SK-N-SH (cell line): ENCODE measurements around the gene RFT1. TPM values are rescaled to one million over a fixed set of nuclear protein-coding genes. Genes with fewer than 3 reads are reported as not detected.

ENCODE experiments used
- CTCF ChIA-PET: fragments of 300-600, 350-600 bp; formaldehyde crosslinking; extraction: SDS; loops from one replicate; lab custom pipeline; 2021; lab: Yijun Ruan, JAX
- POLR2A ChIA-PET: fragments of 350-600 bp; sonication (Branson Sonifier 250); formaldehyde crosslinking; extraction: SDS; loops from one replicate; lab custom pipeline; 2020; ENCODE audit warnings: antibody characterized with exemption, inconsistent platforms; lab: Yijun Ruan, JAX
- DNase-seq: peaks from one replicate; pipeline ENCODE4 v3.0.0; 2012
- H2AFZ ChIP-seq: fragments of 200-600 bp; sonication (generic); 2 replicates; pipeline ENCODE4 v1.8.1; 2016; ENCODE audit warnings: antibody characterized with exemption, mild to moderate bottlenecking, low read depth
- H3F3A ChIP-seq: fragments of 200-600 bp; sonication (generic); replicated peaks from 2 replicates; pipeline ENCODE3; 2016; ENCODE audit warnings: antibody characterized with exemption, mild to moderate bottlenecking; ENCODE audit not compliant: insufficient read depth
- H3K27ac ChIP-seq, 2 experiments: fragments of 200-500 bp in 1 of 2; fragments of 200-600 bp in 1 of 2; sonication (Bioruptor generic) in 1 of 2; sonication (generic), shearing (Covaris generic) in 1 of 2; 2 replicates each; pipeline versions ENCODE4 v1.5.1 to v1.6.1; 2014 to 2016; ENCODE audit warnings: low read depth in 2 of 2, inconsistent platforms in 1 of 2, low read length in 1 of 2, mild to moderate bottlenecking in 1 of 2, mixed read lengths in 1 of 2
- H3K27me3 ChIP-seq: fragments of 200-600 bp; sonication (generic), shearing (Covaris generic); 2 replicates; pipeline ENCODE4 v1.6.1; 2016; ENCODE audit warnings: mixed run types; ENCODE audit not compliant: insufficient read depth
- H3K36me3 ChIP-seq, 2 experiments: fragments of 200-500 bp in 1 of 2; fragments of 200-600 bp in 1 of 2; sonication (Bioruptor generic) in 1 of 2; sonication (generic) in 1 of 2; replicated peaks in 1 of 2; 2 replicates each; pipeline versions ENCODE3 to v1.5.1; 2014 to 2016; ENCODE audit warnings: low read length in 1 of 2, mild to moderate bottlenecking in 1 of 2; ENCODE audit not compliant: insufficient read depth in 2 of 2, control insufficient read depth in 1 of 2
- H3K4me1 ChIP-seq, 2 experiments: fragments of 200-500 bp in 1 of 2; fragments of 200-600 bp in 1 of 2; sonication (Bioruptor generic) in 1 of 2; sonication (generic), shearing (Covaris generic) in 1 of 2; 2 replicates each; pipeline versions ENCODE4 v1.5.1 to v1.6.1; 2014 to 2016; ENCODE audit warnings: low read depth in 1 of 2, low read length in 1 of 2, mixed run types in 1 of 2; ENCODE audit not compliant: insufficient read depth in 2 of 2, control insufficient read depth in 1 of 2
- H3K4me2 ChIP-seq: fragments of 200-600 bp; sonication (generic), shearing (Covaris generic); 2 replicates; pipeline ENCODE4 v1.6.1; 2017; ENCODE audit warnings: mixed run types
- H3K4me3 ChIP-seq, 2 experiments: fragments of 200-500 bp in 1 of 2; fragments of 200-600 bp in 1 of 2; sonication (Bioruptor generic) in 1 of 2; sonication (generic), shearing (Covaris generic) in 1 of 2; 2 replicates each; pipeline versions ENCODE4 v1.5.1 to v1.8.1; 2014 to 2016; ENCODE audit warnings: low read depth in 2 of 2, inconsistent platforms in 1 of 2, low read length in 1 of 2, mild to moderate bottlenecking in 1 of 2, mixed read lengths in 1 of 2, moderate library complexity in 1 of 2
- H3K79me2 ChIP-seq: fragments of 200-600 bp; sonication (generic); 2 replicates; pipeline ENCODE4 v1.8.1; 2017; ENCODE audit warnings: mild to moderate bottlenecking; ENCODE audit not compliant: insufficient read depth
- H3K9ac ChIP-seq: fragments of 200-600 bp; sonication (generic); 2 replicates; pipeline ENCODE4 v1.6.1; 2017; ENCODE audit warnings: mixed run types
- H3K9me2 ChIP-seq: fragments of 200-600 bp; sonication (generic); 2 replicates; pipeline ENCODE4 v1.6.1; 2017; ENCODE audit warnings: mixed run types
- H3K9me3 ChIP-seq: fragments of 200-600 bp; sonication (generic); 2 replicates; pipeline ENCODE4 v1.6.1; 2017; ENCODE audit warnings: mixed run types, mild to moderate bottlenecking, moderate library complexity
- H4K20me1 ChIP-seq: fragments of 200-600 bp; sonication (generic); 2 replicates; pipeline ENCODE4 v1.6.1; 2017; ENCODE audit warnings: mild to moderate bottlenecking, mixed run types; ENCODE audit not compliant: insufficient read depth
- CHD2 ChIP-seq: fragments of 150-350 bp; IDR thresholded peaks from 2 replicates; pipeline ENCODE4 v1.6.1; 2018; ENCODE audit warnings: low read length; ENCODE audit not compliant: partially characterized antibody
- ELF1 ChIP-seq: IDR thresholded peaks from 2 replicates; pipeline ENCODE4 v1.4.0; 2012
- EP300 ChIP-seq, 2 experiments: IDR thresholded peaks; 2 replicates each; pipeline versions ENCODE4 v1.4.0 to v1.6.1; 2012; ENCODE audit warnings: borderline replicate concordance in 1 of 2, low read depth in 1 of 2, low read length in 1 of 2
- FOXM1 ChIP-seq: IDR thresholded peaks from 2 replicates; pipeline ENCODE4 v1.4.0; 2012; ENCODE audit warnings: low read depth, mild to moderate bottlenecking
- GABPA ChIP-seq: IDR thresholded peaks from 2 replicates; pipeline ENCODE4 v1.4.0; 2012; ENCODE audit warnings: low read depth, mild to moderate bottlenecking
- GATA2 ChIP-seq: sonication (generic); formaldehyde crosslinking; IDR thresholded peaks from 2 replicates; pipeline ENCODE4 v1.5.0; 2020; ENCODE audit warnings: mild to moderate bottlenecking, missing genetic modification reagents
- IRF3 ChIP-seq: fragments of 150-350 bp; IDR thresholded peaks from 2 replicates; pipeline ENCODE4 v1.6.1; 2016; ENCODE audit warnings: mild to moderate bottlenecking, low read depth, low read length
- MXI1 ChIP-seq: IDR thresholded peaks from 2 replicates; pipeline ENCODE4 v1.6.1; 2012; ENCODE audit warnings: mild to moderate bottlenecking, low read depth, low read length, improper control_type of control experiment
- NFIC ChIP-seq: IDR thresholded peaks from 2 replicates; pipeline ENCODE4 v1.4.0; 2012; ENCODE audit warnings: borderline replicate concordance
- NRF1 ChIP-seq: IDR thresholded peaks from 2 replicates; pipeline ENCODE4 v1.6.1; 2012; ENCODE audit warnings: low read depth, mild to moderate bottlenecking, low read length
- POLR2AphosphoS5 ChIP-seq: IDR thresholded peaks from 2 replicates; pipeline ENCODE4 v1.6.1; 2012; ENCODE audit warnings: low read depth, low read length
- RCOR1 ChIP-seq: fragments of 150-350 bp; IDR thresholded peaks from 2 replicates; pipeline ENCODE4 v1.6.1; 2017; ENCODE audit warnings: antibody characterized with exemption, low read length
- RFX5 ChIP-seq: IDR thresholded peaks from 2 replicates; pipeline ENCODE4 v1.6.1; 2012; ENCODE audit warnings: mild to moderate bottlenecking, improper control_type of control experiment, low read length
- TAF1 ChIP-seq: IDR thresholded peaks from 2 replicates; pipeline ENCODE4 v1.6.1; 2012; ENCODE audit warnings: low read depth, mild to moderate bottlenecking, low read length, moderate library complexity, borderline replicate concordance
- TEAD4 ChIP-seq: IDR thresholded peaks from 2 replicates; pipeline ENCODE4 v1.4.0; 2012; ENCODE audit warnings: mild to moderate bottlenecking, borderline replicate concordance; ENCODE audit not compliant: insufficient read depth
- USF1 ChIP-seq: IDR thresholded peaks from 2 replicates; pipeline ENCODE4 v1.4.0; 2012; ENCODE audit warnings: low read depth, borderline replicate concordance
- YY1 ChIP-seq: IDR thresholded peaks from 2 replicates; pipeline ENCODE4 v1.4.0; 2012; ENCODE audit warnings: low read depth, mild to moderate bottlenecking
- WGBS: methylation state at CpG from one replicate; pipeline ENCODE4 v1.1.6; 2017; ENCODE audit warnings: low lambda C conversion rate; 5-methylcytosine and 5-hydroxymethylcytosine counted together
- polyA plus RNA-seq, 3 experiments: library from polyadenylated mRNA; depleted of rRNA; stranded (reverse); fragments of >200 nt; gene quantifications; 2 replicates each; pipeline ENCODE4 v1.2.3, GENCODE V29; 2012
- TF ChIP-seq, protein P1 (sequence below): fragments of 150-350 bp; IDR thresholded peaks from 2 replicates; pipeline ENCODE4 v1.6.1; 2017; ENCODE audit warnings: antibody characterized with exemption, low read length, low read depth, borderline replicate concordance

The RFT1 gene
- polyA plus RNA-seq, 1 of the 3 experiments (the other 2 are of a cell fraction), result 13.8 TPM

DNA sequence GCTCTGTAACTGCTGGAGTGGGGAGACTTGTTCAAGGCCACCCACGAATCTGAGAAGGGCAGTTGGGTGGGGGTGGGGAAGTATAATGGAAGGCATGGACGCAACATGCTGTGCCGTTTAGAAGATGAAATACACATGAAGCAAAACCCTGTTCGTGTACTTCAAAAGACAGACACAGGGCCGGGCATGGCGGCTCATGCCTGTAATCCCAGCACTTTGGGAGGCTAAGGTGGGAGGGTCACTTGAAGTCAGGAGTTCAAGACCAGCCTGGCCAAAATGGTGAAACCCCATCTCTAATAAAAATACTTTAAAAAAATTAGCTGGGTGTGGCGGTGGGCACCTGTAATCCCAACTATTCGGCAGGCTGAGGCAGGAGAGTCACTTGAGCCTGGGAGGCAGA, 47.5 kb downstream of the RFT1 start:
- WGBS, result 78% methylated on average over 8 of the region's 8 CpGs
- no peak overlapping the region for H3K4me2 ChIP-seq

GRCh38 chr3:53081318-53081717, 48.9 kb downstream of the RFT1 start:
- POLR2A ChIA-PET, result no interaction called here
- no peaks in the 10 kb centered on the region for H4K20me1 ChIP-seq
- H3K79me2 ChIP-seq, result no peaks in the 10 kb centered on the region
- CTCF ChIA-PET, result interaction anchor here (0.9 to 2.5 kb wide), 3 partner anchors 9 to 146 kb away, joined by 3 to 5 read pairs (median 3); no protein-coding TSS in a partner anchor
- no peak overlapping the region for H3K4me3 ChIP-seq
- no peak for DNase-seq
- H3K4me1 ChIP-seq, result peaks cover 0 to 18% of the 10 kb centered on the region in 2 experiments; a peak in 1 of 4 replicates
- H3K27me3 ChIP-seq, result no peaks in the 10 kb centered on the region
- H3K9ac ChIP-seq, result no peak overlapping the region
- H3K4me2 ChIP-seq, result no peak overlapping the region
- no peaks in the 10 kb centered on the region for H3K9me3 ChIP-seq
- TF ChIP-seq IRF3, result no peak
- TF ChIP-seq NFIC, result no peak
- TF ChIP-seq, all 33 proteins: peak for 0
- H3F3A ChIP-seq, result no peaks in the 10 kb centered on the region
- no peaks in the 10 kb centered on the region for H3K9me2 ChIP-seq
- no peak overlapping the region for H3K27ac ChIP-seq
- no peaks in the 10 kb centered on the region for H3K36me3 ChIP-seq
- no peak overlapping the region for H2AFZ ChIP-seq
- WGBS, result 100% methylated on average over 5 of the region's 5 CpGs

More for the DNA sequence above, 47.5 kb downstream of the RFT1 start:
- no peaks in the 10 kb centered on the region for H3K9me3 ChIP-seq
- DNase-seq, result no peak
- H3K9me2 ChIP-seq, result no peaks in the 10 kb centered on the region
- no peak overlapping the region for H2AFZ ChIP-seq
- no peaks in the 10 kb centered on the region for H4K20me1 ChIP-seq
- H3K9ac ChIP-seq, result no peak overlapping the region
- CTCF ChIA-PET, result interaction anchor here (1.3 kb wide), 1 partner anchor 175 kb away, joined by 3 read pairs; no protein-coding TSS in a partner anchor
- H3K4me1 ChIP-seq, result peaks cover 0 to 18% of the 10 kb centered on the region in 2 experiments; a peak in 1 of 4 replicates
- POLR2A ChIA-PET, result no interaction called here
- TF ChIP-seq GABPA, result no peak
- no peak for TF ChIP-seq POLR2AphosphoS5
- no peak for TF ChIP-seq TEAD4
- TF ChIP-seq, protein P1, sequence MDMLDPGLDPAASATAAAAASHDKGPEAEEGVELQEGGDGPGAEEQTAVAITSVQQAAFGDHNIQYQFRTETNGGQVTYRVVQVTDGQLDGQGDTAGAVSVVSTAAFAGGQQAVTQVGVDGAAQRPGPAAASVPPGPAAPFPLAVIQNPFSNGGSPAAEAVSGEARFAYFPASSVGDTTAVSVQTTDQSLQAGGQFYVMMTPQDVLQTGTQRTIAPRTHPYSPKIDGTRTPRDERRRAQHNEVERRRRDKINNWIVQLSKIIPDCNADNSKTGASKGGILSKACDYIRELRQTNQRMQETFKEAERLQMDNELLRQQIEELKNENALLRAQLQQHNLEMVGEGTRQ, result no peak
- TF ChIP-seq EP300 (IDR thresholded peaks at IDR 0.05; ENCODE audit: borderline replicate concordance in 1 of 2, low read depth in 1 of 2, low read length in 1 of 2), result no peak
- TF ChIP-seq ELF1, result no peak
- no peak for TF ChIP-seq MXI1
- no peak for TF ChIP-seq RCOR1
- TF ChIP-seq USF1, result no peak
- TF ChIP-seq NRF1, result no peak
- no peak for TF ChIP-seq RFX5
- TF ChIP-seq YY1, result no peak
- no peak for TF ChIP-seq GATA2
- TF ChIP-seq CHD2, result no peak
- no peak for TF ChIP-seq FOXM1
- TF ChIP-seq TAF1, result no peak
- H3F3A ChIP-seq, result no peaks in the 10 kb centered on the region
- no peaks in the 10 kb centered on the region for H3K36me3 ChIP-seq
- no peaks in the 10 kb centered on the region for H3K79me2 ChIP-seq
- no peak overlapping the region for H3K4me3 ChIP-seq
- no peak overlapping the region for H3K27ac ChIP-seq
- no peaks in the 10 kb centered on the region for H3K27me3 ChIP-seq
